Heart left ventricle (tissue), 13 donors: ENCODE measurements around the gene DIPK2B.

ENCODE experiments used
- POLR2A ChIP-seq, 2 donors: fragments of 450-650 bp; IDR thresholded peaks; one replicate each; pipeline ENCODE4 v1.6.1; 2017; ENCODE audit warnings: antibody characterized with exemption in 2 of 2, mild to moderate bottlenecking in 2 of 2, moderate library complexity in 2 of 2
- TF ChIP-seq, protein P1 (sequence below), 12 donors: fragments of 200-600 bp; sonication (generic) in 4 of 12; IDR thresholded peaks; one replicate each; pipeline versions ENCODE4 v1.5.0 to v1.8.0; 2018 to 2022; ENCODE audit warnings: antibody characterized with exemption in 12 of 12, mild to moderate bottlenecking in 5 of 12
- donor health status: ischemic (EF 13 %, LVEDD 7.1; RV severe dilation, severe dysfunction).
- donor health status: DM: no; HTN: yes; CAD: no.
- donor health status: DM: no; HTN: no; CAD: no.
- donor health status: ischemic (EF 25% LVEDD 6.9; RV normal size, moderate dysfunction).
- donor health status: ischemic (EF 25% LVEDD 5.7; RV mildly dilated, moderate dysfunction).
- donor health status: ischemic (EF 35%, LVEDD 5.7; RV mildly dilated, moderate dysfunction).
- donor health status: nonischemic (EF 11% LVEDD 7.7; RV severe dilation, severe dysfunction).
- donor health status: DM: yes; HTN: yes; CAD: no.
- donor health status: PGD.
- donor health status: ischemic (EF 29% LVEDD 5.4; RV normal size, mild dysfunction).
- donor health status: nonischemic (EF 23%, LVEDD 6.1; RV moderate dilation, normal function).

DNA sequence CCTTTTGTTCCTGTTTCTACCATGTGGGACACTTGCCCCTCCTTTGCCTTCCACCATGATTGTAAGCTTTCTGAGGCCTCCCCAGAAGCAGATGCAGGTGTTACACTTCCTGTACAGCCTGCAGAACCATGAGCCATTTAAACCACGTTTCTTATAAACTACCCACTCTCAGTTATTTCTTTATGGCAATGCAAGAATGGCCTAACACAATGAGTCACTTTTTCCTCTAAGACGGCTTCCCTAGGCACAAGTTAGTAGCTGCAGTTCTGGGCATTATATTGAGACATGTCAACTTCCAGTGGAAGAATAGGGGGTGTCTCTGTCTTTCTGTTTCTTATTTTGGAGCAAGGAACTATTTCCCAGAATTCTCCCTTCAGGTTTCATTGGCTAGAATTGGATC, 32.9 kb upstream of the DIPK2B start:
- TF ChIP-seq, protein P1, sequence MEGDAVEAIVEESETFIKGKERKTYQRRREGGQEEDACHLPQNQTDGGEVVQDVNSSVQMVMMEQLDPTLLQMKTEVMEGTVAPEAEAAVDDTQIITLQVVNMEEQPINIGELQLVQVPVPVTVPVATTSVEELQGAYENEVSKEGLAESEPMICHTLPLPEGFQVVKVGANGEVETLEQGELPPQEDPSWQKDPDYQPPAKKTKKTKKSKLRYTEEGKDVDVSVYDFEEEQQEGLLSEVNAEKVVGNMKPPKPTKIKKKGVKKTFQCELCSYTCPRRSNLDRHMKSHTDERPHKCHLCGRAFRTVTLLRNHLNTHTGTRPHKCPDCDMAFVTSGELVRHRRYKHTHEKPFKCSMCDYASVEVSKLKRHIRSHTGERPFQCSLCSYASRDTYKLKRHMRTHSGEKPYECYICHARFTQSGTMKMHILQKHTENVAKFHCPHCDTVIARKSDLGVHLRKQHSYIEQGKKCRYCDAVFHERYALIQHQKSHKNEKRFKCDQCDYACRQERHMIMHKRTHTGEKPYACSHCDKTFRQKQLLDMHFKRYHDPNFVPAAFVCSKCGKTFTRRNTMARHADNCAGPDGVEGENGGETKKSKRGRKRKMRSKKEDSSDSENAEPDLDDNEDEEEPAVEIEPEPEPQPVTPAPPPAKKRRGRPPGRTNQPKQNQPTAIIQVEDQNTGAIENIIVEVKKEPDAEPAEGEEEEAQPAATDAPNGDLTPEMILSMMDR (IDR thresholded peaks at IDR 0.05): no peak
- TF ChIP-seq POLR2A (IDR thresholded peaks at IDR 0.05): no peak
